HEK293 (cell line): ENCODE data around the gene MED13L.

ENCODE experiments used
- CTCF ChIP-seq: fragments of 450-650 bp; formaldehyde crosslinking; IDR thresholded peaks from 2 replicates; pipeline ENCODE4 v1.5.1; 2016; ENCODE audit warnings: missing biosample characterization, missing genetic modification characterization
- MZF1 ChIP-seq: fragments of 450-650 bp; formaldehyde crosslinking; IDR thresholded peaks from 2 replicates; pipeline ENCODE4 v1.5.1; 2017; ENCODE audit warnings: missing biosample characterization, missing genetic modification characterization, borderline replicate concordance
- PATZ1 ChIP-seq: fragments of 450-650 bp; formaldehyde crosslinking; IDR thresholded peaks from 2 replicates; pipeline ENCODE4 v1.5.1; 2016; ENCODE audit warnings: missing biosample characterization, missing genetic modification characterization
- PRDM1 ChIP-seq: fragments of 450-650 bp; formaldehyde crosslinking; IDR thresholded peaks from 2 replicates; pipeline ENCODE4; 2016; ENCODE audit warnings: missing biosample characterization, missing genetic modification characterization
- PRDM6 ChIP-seq: fragments of 450-650 bp; formaldehyde crosslinking; IDR thresholded peaks from 2 replicates; pipeline ENCODE4 v1.5.1; 2017; ENCODE audit warnings: missing biosample characterization, missing genetic modification characterization
- RBAK ChIP-seq: fragments of 450-650 bp; formaldehyde crosslinking; IDR thresholded peaks from 2 replicates; pipeline ENCODE4 v1.5.1; 2016; ENCODE audit warnings: missing biosample characterization, missing genetic modification characterization
- SP3 ChIP-seq: fragments of 450-650 bp; formaldehyde crosslinking; IDR thresholded peaks from 2 replicates; pipeline ENCODE4 v1.5.1; 2016; ENCODE audit warnings: missing biosample characterization, missing genetic modification characterization
- ZBTB10 ChIP-seq: fragments of 450-650 bp; formaldehyde crosslinking; IDR thresholded peaks from 2 replicates; pipeline ENCODE4 v1.5.1; 2016; ENCODE audit warnings: missing biosample characterization, missing genetic modification characterization
- ZBTB8A ChIP-seq: fragments of 450-650 bp; formaldehyde crosslinking; IDR thresholded peaks from 2 replicates; pipeline ENCODE4 v1.5.1; 2016; ENCODE audit warnings: missing biosample characterization, missing genetic modification characterization
- ZNF140 ChIP-seq: fragments of 450-650 bp; formaldehyde crosslinking; IDR thresholded peaks from 2 replicates; pipeline ENCODE4 v1.5.1; 2016; ENCODE audit warnings: missing biosample characterization, missing genetic modification characterization
- ZNF26 ChIP-seq: fragments of 450-650 bp; formaldehyde crosslinking; IDR thresholded peaks from 2 replicates; pipeline ENCODE4 v1.5.1; 2016; ENCODE audit warnings: missing biosample characterization, missing genetic modification characterization
- ZNF324 ChIP-seq: fragments of 450-650 bp; formaldehyde crosslinking; IDR thresholded peaks from 2 replicates; pipeline ENCODE4 v1.5.1; 2016; ENCODE audit warnings: missing biosample characterization, missing genetic modification characterization
- ZNF398 ChIP-seq: fragments of 450-650 bp; formaldehyde crosslinking; IDR thresholded peaks from 2 replicates; pipeline ENCODE4 v1.5.1; 2017; ENCODE audit warnings: missing biosample characterization, missing genetic modification characterization
- ZNF555 ChIP-seq: fragments of 450-650 bp; formaldehyde crosslinking; conservative IDR thresholded peaks from 2 replicates; pipeline ENCODE4 v1.5.1; 2017; ENCODE audit warnings: missing biosample characterization, mild to moderate bottlenecking, missing genetic modification characterization, inconsistent platforms
- ZNF561 ChIP-seq: fragments of 450-650 bp; IDR thresholded peaks from 2 replicates; pipeline ENCODE4 v1.5.1; 2018; ENCODE audit warnings: missing biosample characterization, missing genetic modification characterization, borderline replicate concordance
- ZNF645 ChIP-seq: fragments of 450-650 bp; formaldehyde crosslinking; IDR thresholded peaks from 2 replicates; pipeline ENCODE4; 2016; ENCODE audit warnings: missing biosample characterization, missing genetic modification characterization
- ZNF670 ChIP-seq: fragments of 450-650 bp; formaldehyde crosslinking; IDR thresholded peaks from 2 replicates; pipeline ENCODE4 v1.5.1; 2016; ENCODE audit warnings: missing biosample characterization, missing genetic modification characterization, low read depth
- ZNF692 ChIP-seq: fragments of 450-650 bp; formaldehyde crosslinking; IDR thresholded peaks from 2 replicates; pipeline ENCODE4 v1.5.1; 2016; ENCODE audit warnings: missing biosample characterization, missing genetic modification characterization
- ZNF704 ChIP-seq: fragments of 450-650 bp; formaldehyde crosslinking; IDR thresholded peaks from 2 replicates; pipeline ENCODE4 v1.5.1; 2016; ENCODE audit warnings: missing biosample characterization, missing genetic modification characterization
- ZNF837 ChIP-seq: fragments of 450-650 bp; formaldehyde crosslinking; IDR thresholded peaks from 2 replicates; pipeline ENCODE4 v1.5.1; 2016; ENCODE audit warnings: missing biosample characterization, missing genetic modification characterization
- ZSCAN23 ChIP-seq: fragments of 450-650 bp; formaldehyde crosslinking; IDR thresholded peaks from 2 replicates; pipeline ENCODE4 v1.5.1; 2016; ENCODE audit warnings: missing biosample characterization, missing genetic modification characterization
- ZSCAN5A ChIP-seq: fragments of 450-650 bp; formaldehyde crosslinking; IDR thresholded peaks from 2 replicates; pipeline ENCODE4 v1.5.1; 2016; ENCODE audit warnings: missing biosample characterization, missing genetic modification characterization

MED13L gene

GRCh38 chr12:116161588-116161987, 115.9 kb downstream of the MED13L start (continued):
- TF ChIP-seq PRDM1 (tag by site-specific recombination): no peak; the same call in 1 of the 2 replicates
- TF ChIP-seq SP3 (tag by site-specific recombination): no peak
- no peak for TF ChIP-seq ZNF837 (tag by site-specific recombination)
- no peak for TF ChIP-seq ZSCAN23
- TF ChIP-seq PATZ1 (tag by site-specific recombination): peak; percentile 56; the same call in 1 of the 2 replicates
- no peak for TF ChIP-seq ZNF398
- TF ChIP-seq ZNF692 (tag by site-specific recombination): no peak
- peak; percentile 50 for TF ChIP-seq PRDM6
- TF ChIP-seq MZF1 (tag by site-specific recombination): no peak
- no peak for TF ChIP-seq ZNF555 (tag by site-specific recombination)
- TF ChIP-seq ZNF670: no peak
- no peak for TF ChIP-seq ZBTB8A (tag by site-specific recombination)
- TF ChIP-seq ZNF26: no peak
- no peak for TF ChIP-seq ZNF704 (tag by site-specific recombination)
- TF ChIP-seq ZNF645 (tag by site-specific recombination): no peak
- TF ChIP-seq ZBTB10 (tag by site-specific recombination): no peak
- no peak for TF ChIP-seq ZNF561 (tag by site-specific recombination)
- TF ChIP-seq ZSCAN5A (tag by site-specific recombination): no peak
- TF ChIP-seq ZNF324 (tag by site-specific recombination): no peak
- no peak for TF ChIP-seq CTCF (tag by site-specific recombination)
- no peak for TF ChIP-seq ZNF140 (tag by site-specific recombination)
- TF ChIP-seq RBAK: no peak
